DMS 273 (cell line): Measurements from ENCODE around the gene ADAT2.
A peak's percentile ranks its signal among the peaks of the same experiment; 100 is the strongest.

Source experiments
- DNase-seq: peaks from one replicate; lab custom pipeline; 2025; ENCODE audit not compliant: unreplicated experiment; lab: John Stamatoyannopoulos, UW

ADAT2 gene

GRCh38 chr6:143399176-143399575 is 51.3 kb downstream of the ADAT2 start:
- no peak for DNase-seq

DNA sequence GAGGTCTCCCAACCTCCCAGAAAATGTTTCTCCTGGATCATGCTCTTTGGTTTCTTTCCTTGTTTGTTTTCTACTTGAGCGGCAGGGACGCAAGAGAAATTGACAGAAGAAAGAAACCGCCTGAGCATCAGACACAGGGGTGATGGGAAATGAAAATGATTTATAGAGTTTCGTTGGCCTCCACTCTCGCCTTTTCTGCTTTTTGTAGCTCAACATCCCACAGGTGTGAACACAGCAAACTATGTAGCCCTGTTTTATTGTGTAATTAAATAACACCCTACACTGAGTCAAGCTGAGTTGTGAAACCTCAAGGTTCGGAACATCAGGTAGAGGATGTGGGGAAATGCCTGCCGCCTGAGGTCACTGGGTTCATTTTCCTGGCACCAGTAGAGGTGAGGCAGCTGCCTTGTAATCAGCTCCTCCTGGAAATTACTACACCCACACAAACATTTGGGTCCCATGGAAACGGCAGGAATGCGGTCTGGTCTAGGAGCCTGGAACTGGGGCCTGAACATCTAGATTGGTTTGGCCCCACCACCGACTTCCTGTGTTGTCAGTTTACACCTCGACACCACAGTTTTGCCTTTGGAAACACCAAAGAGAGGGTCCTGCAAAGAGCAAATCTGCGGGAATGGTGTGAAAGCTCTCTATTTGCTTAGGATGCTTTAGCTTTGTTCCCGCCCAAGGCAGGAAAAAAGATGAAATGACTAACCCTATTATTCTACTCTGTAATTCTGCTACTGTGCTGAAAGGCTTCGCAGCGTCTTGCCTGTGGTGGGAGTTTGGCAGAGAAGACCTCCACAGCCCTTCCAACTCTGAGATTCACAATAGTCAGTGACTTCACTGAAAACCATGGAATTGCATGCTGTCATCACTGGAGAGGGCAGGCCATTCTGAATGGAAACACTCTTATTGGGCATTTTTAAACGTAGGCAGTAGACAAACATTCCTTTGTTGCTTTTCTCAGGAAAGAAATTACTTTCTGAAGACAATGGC is 53.0 kb downstream of the ADAT2 start:
- DNase-seq = peak; percentile 75

GRCh38 chr6:143396497-143397226 is 53.8 kb downstream of the ADAT2 start:
- DNase-seq = no peak

- DNase-seq = no peak
Measured at GRCh38 chr6:143395699-143396098, 54.8 kb downstream of the ADAT2 start.

GRCh38 chr6:143394389-143394788 is 56.1 kb downstream of the ADAT2 start:
- DNase-seq = no peak

GRCh38 chr6:143390278-143390677 is 60.2 kb downstream of the ADAT2 start:
- no peak for DNase-seq

- DNase-seq = no peak
Measured at GRCh38 chr6:143385636-143386035, 64.9 kb downstream of the ADAT2 start.

DNA sequence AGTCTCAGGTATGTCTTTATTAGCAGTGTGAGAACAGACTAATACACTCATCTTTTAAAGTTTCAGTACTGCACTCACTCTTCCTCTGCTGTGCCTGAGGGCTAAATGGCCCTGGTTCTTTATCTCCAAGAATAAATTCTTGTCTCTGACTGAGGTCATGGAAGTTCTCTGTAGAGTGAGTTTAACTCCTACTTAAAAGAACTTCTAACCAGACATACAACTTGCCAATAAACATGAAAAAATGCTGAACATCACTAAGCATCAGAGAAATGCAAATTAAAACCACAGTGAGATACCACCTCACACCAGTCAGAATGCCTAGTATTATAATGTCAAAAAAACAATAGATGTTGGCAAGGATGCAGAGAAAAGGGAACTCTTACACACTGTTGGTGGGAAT is 73.6 kb downstream of the ADAT2 start:
- no peak for DNase-seq

DNA sequence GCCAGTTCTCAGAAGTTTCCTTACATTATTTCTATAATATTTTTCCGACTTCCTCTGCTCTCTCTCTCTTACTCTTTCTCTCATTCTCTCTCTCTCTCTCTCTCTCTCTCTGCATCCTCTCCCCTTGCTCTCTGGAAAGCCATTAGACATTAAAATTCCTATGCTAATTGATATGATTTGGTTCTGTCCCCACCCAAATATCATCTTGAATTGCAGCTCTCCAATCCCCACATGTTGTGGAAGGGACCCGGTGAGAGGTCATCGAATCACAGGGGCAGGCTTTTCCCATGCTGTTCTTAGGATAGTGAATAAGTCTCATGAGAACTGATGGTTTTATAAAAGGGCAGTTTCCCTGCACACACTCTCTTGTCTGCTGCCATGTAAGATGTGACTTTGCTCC is 74.1 kb downstream of the ADAT2 start:
- DNase-seq = no peak

GRCh38 chr6:143375022-143375585 is 75.4 kb downstream of the ADAT2 start:
- no peak for DNase-seq

- no peak for DNase-seq
Measured at GRCh38 chr6:143374014-143374413, 76.5 kb downstream of the ADAT2 start.
